Astrocyte (in vitro differentiated cells and primary cell): ENCODE measurements around the gene NOXO1. TPM values are rescaled to one million over a fixed set of nuclear protein-coding genes. Genes with fewer than 3 reads are reported as not detected.
A peak's percentile ranks its signal among the peaks of the same experiment; 100 is the strongest.

Experiments used
- DNase-seq: peaks from one replicate; pipeline ENCODE4 v3.0.0-alpha.2; 2010; ENCODE audit warnings: low read depth
- FAIRE-seq: peaks from 2 replicates; lab custom pipeline; 2011; peaks lifted over from hg19 to GRCh38; lab: Jason Lieb, UNC
- H2AFZ ChIP-seq: 2 replicates; pipeline ENCODE4 v1.6.0; 2012; ENCODE audit warnings: low read depth, low read length, inconsistent platforms
- H3K27ac ChIP-seq: 2 replicates; pipeline ENCODE4 v1.5.1; 2011; ENCODE audit warnings: low read depth, low read length, inconsistent platforms
- H3K27me3 ChIP-seq: 2 replicates; pipeline ENCODE4 v1.6.0; 2011; ENCODE audit warnings: low read length, inconsistent platforms; ENCODE audit not compliant: insufficient read depth
- H3K36me3 ChIP-seq: 2 replicates; pipeline ENCODE4 v1.5.1; 2011; ENCODE audit warnings: low read length, inconsistent platforms; ENCODE audit not compliant: insufficient read depth
- H3K4me1 ChIP-seq: 2 replicates; pipeline ENCODE4 v1.5.1; 2011; ENCODE audit warnings: low read length, inconsistent platforms; ENCODE audit not compliant: insufficient read depth
- H3K4me2 ChIP-seq: 2 replicates; pipeline ENCODE4 v1.6.0; 2012; ENCODE audit warnings: low read length, inconsistent platforms
- H3K4me3 ChIP-seq: 2 replicates; pipeline ENCODE4 v1.5.1; 2011; ENCODE audit warnings: low read depth, mild to moderate bottlenecking, low read length, inconsistent platforms; ENCODE audit not compliant: insufficient read depth
- H3K79me2 ChIP-seq: 2 replicates; pipeline ENCODE4 v1.6.0; 2012; ENCODE audit warnings: mild to moderate bottlenecking, low read length, inconsistent platforms; ENCODE audit not compliant: insufficient read depth
- H3K9ac ChIP-seq: 2 replicates; pipeline ENCODE4 v1.6.0; 2012; ENCODE audit warnings: mild to moderate bottlenecking, low read length, inconsistent platforms
- H3K9me3 ChIP-seq: 2 replicates; pipeline ENCODE4 v1.5.1; 2012; ENCODE audit warnings: low read depth, mild to moderate bottlenecking, low read length, inconsistent platforms; ENCODE audit not compliant: insufficient read depth
- H4K20me1 ChIP-seq: 2 replicates; pipeline ENCODE4 v1.6.0; 2012; ENCODE audit warnings: low read length, inconsistent platforms; ENCODE audit not compliant: insufficient read depth
- H3K27ac Mint-ChIP-seq: one replicate; pipeline ENCODE4 v1.8.0; 2021; ENCODE audit warnings: mild to moderate bottlenecking, mixed read lengths; ENCODE audit not compliant: unreplicated experiment
- H3K27me3 Mint-ChIP-seq: one replicate; pipeline ENCODE4 v1.8.0; 2021; ENCODE audit warnings: low read depth, mixed read lengths; ENCODE audit not compliant: unreplicated experiment
- H3K36me3 Mint-ChIP-seq: one replicate; pipeline ENCODE4 v1.8.0; 2021; ENCODE audit warnings: low read depth, mixed read lengths; ENCODE audit not compliant: unreplicated experiment
- H3K4me1 Mint-ChIP-seq: one replicate; pipeline ENCODE4 v1.8.0; 2021; ENCODE audit warnings: low read depth, mixed read lengths; ENCODE audit not compliant: unreplicated experiment
- H3K4me3 Mint-ChIP-seq: one replicate; pipeline ENCODE4 v1.8.0; 2021; ENCODE audit warnings: mild to moderate bottlenecking, moderate library complexity, mixed read lengths; ENCODE audit not compliant: unreplicated experiment
- H3K9me3 Mint-ChIP-seq: one replicate; pipeline ENCODE4 v1.8.0; 2021; ENCODE audit warnings: mild to moderate bottlenecking, mixed read lengths; ENCODE audit not compliant: unreplicated experiment
- EZH2 ChIP-seq: IDR thresholded peaks from 2 replicates; pipeline ENCODE4 v1.6.1; 2012; ENCODE audit warnings: mild to moderate bottlenecking, low read length, inconsistent platforms; ENCODE audit not compliant: insufficient read depth
- total RNA-seq: library from RNA; stranded (reverse); gene quantifications from 2 replicates; pipeline ENCODE4 v1.2.1, GENCODE V29; 2021
- TF ChIP-seq, protein P1 (sequence below): IDR thresholded peaks from 2 replicates; pipeline ENCODE4 v1.5.1; 2011; ENCODE audit warnings: low read depth, mild to moderate bottlenecking, inconsistent platforms, low read length, moderate library complexity; ENCODE audit not compliant: insufficient read depth

Gene NOXO1
- total RNA-seq, 1 donor from 2014 or later: 0.89 TPM

DNA sequence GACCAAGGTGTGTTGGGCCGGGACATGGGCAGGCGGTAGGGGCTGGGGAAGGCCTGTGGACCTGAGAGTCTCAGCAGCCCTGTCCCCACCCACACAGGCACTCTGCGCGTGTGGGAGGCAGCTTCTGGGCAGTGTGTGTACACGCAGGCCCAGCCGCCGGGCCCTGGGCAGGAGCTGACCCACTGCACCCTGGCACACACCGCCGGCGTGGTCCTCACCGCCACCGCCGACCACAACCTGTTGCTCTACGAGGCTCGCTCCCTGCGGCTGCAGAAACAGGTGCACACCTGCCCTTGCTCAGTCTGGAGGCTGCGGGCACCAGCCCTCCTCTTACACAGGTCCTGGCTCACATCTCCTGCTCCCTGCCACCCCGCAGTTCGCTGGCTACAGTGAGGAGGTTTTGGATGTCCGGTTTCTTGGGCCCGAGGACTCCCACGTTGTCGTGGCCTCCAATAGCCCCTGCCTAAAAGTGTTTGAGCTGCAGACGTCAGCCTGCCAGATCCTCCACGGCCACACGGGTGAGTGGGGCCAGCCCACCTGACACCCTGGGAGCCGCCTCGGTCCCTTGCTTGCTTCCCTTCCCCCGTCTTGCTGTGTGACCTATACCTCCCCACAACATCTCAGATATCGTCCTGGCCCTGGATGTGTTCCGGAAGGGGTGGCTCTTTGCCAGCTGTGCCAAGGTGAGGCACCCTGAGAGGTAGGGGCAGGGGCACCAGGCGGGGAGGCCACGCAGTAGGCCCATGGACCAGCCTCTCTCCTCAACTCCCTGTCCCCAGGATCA is 5.6 kb downstream of the NOXO1 start:
- Mint-ChIP-seq H3K27me3 (peaks cover 3% of the 10 kb centered on the region), H3K9me3 (no peaks in the 10 kb centered on the region), H3K36me3 (peaks cover 6% of the 10 kb centered on the region), H3K4me1 (peaks cover 11% of the 10 kb centered on the region), H3K4me3 (no peak overlapping the region), H3K27ac (no peak overlapping the region)
- Histone ChIP-seq H4K20me1 (peaks cover 35% of the 10 kb centered on the region), H3K27ac (no peak overlapping the region), H3K4me2 (no peak overlapping the region), H3K4me3 (no peak overlapping the region), H3K36me3 (peaks cover 7% of the 10 kb centered on the region), H3K4me1 (peaks cover 11% of the 10 kb centered on the region), H3K9ac (no peak overlapping the region), H3K9me3 (no peaks in the 10 kb centered on the region), H3K27me3 (peaks cover 10% of the 10 kb centered on the region), H3K79me2 (peaks cover 35% of the 10 kb centered on the region), H2AFZ (no peak overlapping the region)
- no peak for DNase-seq
- TF ChIP-seq, protein P1, sequence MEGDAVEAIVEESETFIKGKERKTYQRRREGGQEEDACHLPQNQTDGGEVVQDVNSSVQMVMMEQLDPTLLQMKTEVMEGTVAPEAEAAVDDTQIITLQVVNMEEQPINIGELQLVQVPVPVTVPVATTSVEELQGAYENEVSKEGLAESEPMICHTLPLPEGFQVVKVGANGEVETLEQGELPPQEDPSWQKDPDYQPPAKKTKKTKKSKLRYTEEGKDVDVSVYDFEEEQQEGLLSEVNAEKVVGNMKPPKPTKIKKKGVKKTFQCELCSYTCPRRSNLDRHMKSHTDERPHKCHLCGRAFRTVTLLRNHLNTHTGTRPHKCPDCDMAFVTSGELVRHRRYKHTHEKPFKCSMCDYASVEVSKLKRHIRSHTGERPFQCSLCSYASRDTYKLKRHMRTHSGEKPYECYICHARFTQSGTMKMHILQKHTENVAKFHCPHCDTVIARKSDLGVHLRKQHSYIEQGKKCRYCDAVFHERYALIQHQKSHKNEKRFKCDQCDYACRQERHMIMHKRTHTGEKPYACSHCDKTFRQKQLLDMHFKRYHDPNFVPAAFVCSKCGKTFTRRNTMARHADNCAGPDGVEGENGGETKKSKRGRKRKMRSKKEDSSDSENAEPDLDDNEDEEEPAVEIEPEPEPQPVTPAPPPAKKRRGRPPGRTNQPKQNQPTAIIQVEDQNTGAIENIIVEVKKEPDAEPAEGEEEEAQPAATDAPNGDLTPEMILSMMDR: no peak
- TF ChIP-seq EZH2: no peak
- no peak for FAIRE-seq

DNA sequence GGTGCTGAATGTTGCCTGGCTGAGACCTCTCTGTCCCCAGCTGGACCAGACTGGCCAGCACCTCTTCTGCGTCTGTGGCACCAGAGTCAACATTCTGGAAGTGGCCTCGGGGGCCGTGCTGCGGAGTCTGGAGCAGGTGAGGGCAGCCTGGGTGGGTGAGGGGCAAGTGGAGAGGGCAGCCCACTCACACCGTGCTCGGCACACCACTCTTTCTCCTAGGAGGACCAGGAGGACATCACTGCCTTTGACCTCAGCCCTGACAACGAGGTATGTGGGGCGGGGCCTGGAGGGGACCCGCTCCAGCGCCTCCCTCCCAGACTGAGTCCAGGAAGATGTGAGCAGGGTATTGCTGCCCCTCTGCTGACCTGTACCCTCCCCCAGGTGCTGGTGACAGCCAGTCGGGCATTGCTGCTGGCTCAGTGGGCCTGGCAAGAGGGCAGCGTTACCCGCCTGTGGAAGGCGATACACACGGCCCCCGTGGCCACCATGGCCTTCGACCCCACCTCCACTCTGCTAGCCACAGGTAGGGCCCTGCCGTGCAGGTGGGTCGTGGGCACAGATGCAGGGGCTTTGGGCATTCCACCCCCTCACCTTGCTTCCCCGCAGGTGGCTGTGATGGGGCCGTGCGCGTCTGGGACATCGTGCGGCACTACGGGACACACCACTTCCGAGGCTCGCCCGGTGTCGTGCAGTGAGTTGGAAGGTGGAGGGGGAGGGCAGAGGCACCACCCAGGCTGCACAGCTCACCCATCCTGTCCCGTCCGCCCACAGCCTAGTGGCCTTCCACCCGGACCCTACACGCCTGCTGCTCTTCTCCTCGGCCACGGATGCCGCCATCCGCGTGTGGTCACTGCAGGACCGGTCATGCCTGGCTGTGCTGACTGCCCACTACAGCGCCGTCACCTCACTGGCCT is 6.9 kb downstream of the NOXO1 start:
- FAIRE-seq: no peak
- no peaks in the 10 kb centered on the region for H3K27me3 ChIP-seq
- H3K9me3 Mint-ChIP-seq: no peaks in the 10 kb centered on the region

More for the DNA sequence above, 6.9 kb downstream of the NOXO1 start:
- TF ChIP-seq, protein P1: no peak
- TF ChIP-seq EZH2: no peak
- H3K27ac Mint-ChIP-seq: no peak overlapping the region
- Histone ChIP-seq H3K79me2 (peaks cover 35% of the 10 kb centered on the region), H3K9me3 (no peaks in the 10 kb centered on the region), H3K4me1 (peaks cover 11% of the 10 kb centered on the region), H3K4me2 (no peak overlapping the region), H4K20me1 (peaks cover 23% of the 10 kb centered on the region), H3K27ac (no peak overlapping the region), H3K9ac (no peak overlapping the region), H3K4me3 (no peak overlapping the region), H2AFZ (no peak overlapping the region), H3K36me3 (peaks cover 7% of the 10 kb centered on the region)
- peak overlapping the region; percentile 40 for H3K4me3 Mint-ChIP-seq
- H3K4me1 Mint-ChIP-seq: peaks cover 11% of the 10 kb centered on the region
- H3K36me3 Mint-ChIP-seq: peaks cover 6% of the 10 kb centered on the region
- H3K27me3 Mint-ChIP-seq: no peaks in the 10 kb centered on the region
- DNase-seq: no peak
